Activated CD4-positive, CD25-positive, alpha-beta regulatory T cell (primary cell): ENCODE measurements around the gene APOBEC3A.
"Not testable (repeated sequence)": the region's sequence is repeated elsewhere in the genome, so short reads cannot be mapped to it uniquely, and the experiment has no call there.

Source experiments
- DNase-seq, 4 experiments: peaks; one replicate each; lab custom pipeline; 2025; lab: John Stamatoyannopoulos, UW

The APOBEC3A gene

DNA sequence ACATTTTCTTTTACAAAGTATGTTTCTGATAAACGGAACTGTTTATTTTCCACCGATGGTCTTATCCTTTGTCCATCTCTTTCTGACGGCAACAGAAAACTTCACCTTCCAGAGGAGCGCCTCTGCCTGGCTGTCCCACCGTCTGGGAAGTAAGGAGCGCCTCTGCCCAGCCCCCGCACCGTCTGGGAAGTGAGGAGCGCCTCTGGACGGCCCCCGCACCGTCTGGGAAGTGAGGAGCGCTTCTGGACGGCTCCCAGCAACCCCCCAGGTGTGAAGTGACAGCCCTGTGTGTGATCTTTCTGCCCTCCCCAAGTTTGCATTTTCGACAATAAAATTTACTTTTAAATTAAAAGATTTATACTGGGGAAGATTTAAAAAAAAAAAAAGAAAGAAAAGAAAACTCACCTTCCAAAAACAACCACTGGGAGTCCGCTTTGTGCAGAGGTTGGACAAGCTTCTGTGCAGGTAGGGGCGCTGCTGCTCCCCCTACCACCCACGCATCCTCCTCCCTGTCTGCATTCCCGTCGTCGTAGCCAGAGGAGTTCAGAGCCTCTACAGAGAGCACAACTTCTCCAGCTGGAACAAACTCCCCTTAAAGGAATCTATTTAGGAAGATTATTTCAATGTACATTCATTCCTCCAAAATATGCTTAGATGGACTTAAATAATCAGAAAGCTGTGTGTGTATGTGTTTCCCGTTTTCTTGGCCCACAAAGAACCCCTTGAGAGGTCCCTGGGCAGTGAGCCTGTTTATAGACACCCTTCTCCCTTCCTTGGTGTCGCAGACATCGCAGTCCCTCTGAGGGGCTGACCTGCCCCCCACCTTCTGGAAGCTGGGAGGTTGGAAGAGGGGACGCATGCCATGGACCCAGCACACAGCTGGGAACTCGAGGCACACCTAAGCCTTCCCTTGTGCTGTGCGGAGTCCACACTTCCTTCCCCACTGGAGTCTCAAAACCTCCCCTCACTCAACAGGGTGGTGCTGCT, 23.9 kb downstream of the APOBEC3A start:
- DNase-seq = no peak

DNA sequence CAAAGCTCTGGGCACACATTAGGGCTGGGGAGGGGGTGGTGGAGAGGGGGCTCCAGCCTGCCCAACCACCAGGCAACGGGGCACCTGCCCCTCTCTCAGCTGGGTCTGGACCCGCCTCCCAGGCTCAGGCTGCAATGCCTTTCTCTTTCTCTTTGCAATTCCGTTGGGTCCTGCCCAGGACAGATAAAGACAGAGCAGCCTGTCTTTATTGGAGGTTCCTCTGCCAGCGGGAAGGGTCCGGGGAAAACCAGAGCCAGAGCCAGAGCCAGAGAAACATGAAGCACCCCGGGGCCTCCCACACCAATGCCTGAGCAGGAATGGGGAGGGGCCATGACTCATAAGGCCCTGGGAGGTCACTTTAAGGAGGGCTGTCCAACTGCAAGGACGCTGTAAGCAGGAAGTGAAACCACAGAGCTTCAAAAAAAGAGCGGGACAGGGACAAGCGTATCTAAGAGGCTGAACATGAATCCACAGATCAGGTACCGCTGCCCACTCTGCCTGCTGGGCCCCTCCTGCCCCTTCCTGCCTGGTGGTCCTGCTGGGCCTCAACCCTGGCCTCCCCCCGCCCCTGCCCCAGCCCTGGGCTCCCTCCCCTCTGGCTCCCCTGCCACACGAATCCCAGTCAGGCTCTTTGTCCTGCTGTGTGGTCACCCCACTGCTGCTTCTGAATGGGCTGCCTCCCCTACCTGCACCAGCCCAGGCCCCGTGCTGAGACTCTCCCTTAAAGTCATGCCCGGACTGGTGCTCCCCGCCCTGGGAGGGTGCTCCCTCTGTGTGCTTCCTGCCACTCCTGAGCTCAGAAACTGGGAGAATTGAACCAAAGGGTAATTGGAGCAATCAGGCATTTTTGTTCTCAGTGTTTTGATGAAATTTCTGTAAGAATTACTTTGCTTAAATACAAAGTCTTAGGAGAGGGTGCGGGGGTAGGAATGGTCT, 24.9 kb downstream of the APOBEC3A start, which contains the start of gene APOBEC3B:
Gene APOBEC3B, plus strand, starts transcription at position 356 of the 936 bp plus-strand sequence. Its CDS starts 107 bp downstream, at position 463.
- DNase-seq = peak in 3 of 4 experiments; percentile 10 to 22 (median 19)

- no peak for DNase-seq
Observed at GRCh38 chr22:38984224-38984623, 26.8 kb downstream of the APOBEC3A start.

DNA sequence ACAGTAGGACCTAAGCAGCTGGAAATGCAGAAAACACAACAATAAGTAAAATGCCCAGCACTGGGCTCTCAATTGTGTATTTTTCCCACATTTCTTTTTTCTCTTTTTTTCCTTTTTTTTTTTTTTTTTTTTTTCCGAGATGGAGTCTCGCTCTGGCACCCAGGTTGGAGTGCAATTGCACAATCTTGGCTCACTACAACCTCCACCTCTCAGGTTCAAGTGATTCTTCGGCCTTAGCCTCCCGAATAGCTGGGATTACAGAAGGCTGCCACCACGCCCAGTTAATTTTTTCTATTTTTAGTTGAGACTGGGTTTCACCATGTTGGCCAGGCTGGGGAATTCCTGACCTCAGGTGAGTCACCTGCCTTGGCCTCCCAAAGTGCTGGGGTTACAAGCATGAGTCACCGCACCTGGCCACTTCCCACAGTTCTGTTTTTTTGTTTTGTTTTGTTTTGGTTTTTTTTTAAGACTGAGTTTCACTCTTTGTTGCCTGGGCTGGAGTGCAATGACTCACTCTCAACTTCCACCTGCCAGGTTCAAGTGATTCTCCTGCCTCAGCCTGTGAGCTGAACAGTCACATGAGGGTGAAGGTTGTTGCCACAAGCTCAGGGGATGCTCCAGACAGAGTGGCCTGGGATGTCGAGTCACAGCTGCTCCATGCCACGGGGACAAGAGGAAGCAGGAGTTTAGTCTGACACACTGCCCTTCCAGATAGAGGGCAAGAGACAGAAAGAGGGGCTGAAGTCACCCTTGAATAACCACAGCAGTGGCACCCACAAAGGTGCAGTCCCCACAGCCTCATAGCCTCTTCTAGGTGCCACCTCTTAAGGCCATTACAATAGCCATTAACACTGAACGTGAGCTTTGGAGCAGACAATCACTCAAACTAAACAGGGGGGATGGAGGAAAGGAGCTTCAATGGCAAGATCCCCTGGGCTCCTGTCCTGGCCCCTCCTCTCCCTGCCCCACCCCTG, 27.7 kb downstream of the APOBEC3A start:
- peak; percentile 17 to 71 (median 51) for DNase-seq

- no peak for DNase-seq
Observed at GRCh38 chr22:38986629-38987028, 29.2 kb downstream of the APOBEC3A start.

GRCh38 chr22:38987171-38987895, 29.9 kb downstream of the APOBEC3A start:
- DNase-seq = no peak

GRCh38 chr22:38989466-38989865, 32.1 kb downstream of the APOBEC3A start:
- no peak for DNase-seq

DNA sequence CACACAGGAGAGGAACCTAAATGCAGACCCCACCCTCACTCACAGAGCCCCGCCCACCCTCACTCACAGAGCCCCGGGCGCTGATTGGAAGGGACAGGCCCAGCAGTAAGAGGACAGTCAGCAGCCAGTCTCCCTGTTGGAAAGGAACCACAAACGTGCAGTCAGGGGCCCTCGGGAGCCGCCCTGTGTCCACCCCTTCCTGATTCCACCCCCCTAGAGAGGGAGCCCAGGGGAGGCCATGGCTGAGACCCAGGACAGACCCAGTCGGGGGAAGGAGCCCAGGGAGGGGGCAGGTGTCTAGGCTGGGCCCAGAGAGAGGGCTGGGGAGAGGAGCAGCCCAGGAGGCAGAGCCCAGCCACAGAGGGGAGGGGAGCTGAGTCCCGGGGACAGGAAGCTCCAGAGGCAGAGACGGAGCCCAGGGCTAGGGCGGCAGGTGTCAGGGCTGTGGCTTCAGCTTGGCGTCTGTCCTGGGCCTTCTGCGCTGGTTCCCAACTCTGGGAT, 35.5 kb downstream of the APOBEC3A start:
- DNase-seq = not testable (repeated sequence)

GRCh38 chr22:38996105-38996504, 38.7 kb downstream of the APOBEC3A start:
- DNase-seq = no peak

- no peak for DNase-seq
Observed at GRCh38 chr22:38997518-38997917, 40.1 kb downstream of the APOBEC3A start.

- DNase-seq = peak; percentile 24 to 52 (median 42)
Observed at GRCh38 chr22:39003165-39003638, 45.8 kb downstream of the APOBEC3A start.

GRCh38 chr22:39007177-39007576, 49.8 kb downstream of the APOBEC3A start:
- no peak for DNase-seq

- DNase-seq = not testable (repeated sequence)
Observed at GRCh38 chr22:39008271-39008850, 51.0 kb downstream of the APOBEC3A start.

- DNase-seq = no peak
Observed at GRCh38 chr22:39010946-39011345, 53.5 kb downstream of the APOBEC3A start.
